ENCODE results near the gene EXD3.
A peak's percentile ranks its signal among the peaks of the same experiment; 100 is the strongest.

The EXD3 gene, protein sequence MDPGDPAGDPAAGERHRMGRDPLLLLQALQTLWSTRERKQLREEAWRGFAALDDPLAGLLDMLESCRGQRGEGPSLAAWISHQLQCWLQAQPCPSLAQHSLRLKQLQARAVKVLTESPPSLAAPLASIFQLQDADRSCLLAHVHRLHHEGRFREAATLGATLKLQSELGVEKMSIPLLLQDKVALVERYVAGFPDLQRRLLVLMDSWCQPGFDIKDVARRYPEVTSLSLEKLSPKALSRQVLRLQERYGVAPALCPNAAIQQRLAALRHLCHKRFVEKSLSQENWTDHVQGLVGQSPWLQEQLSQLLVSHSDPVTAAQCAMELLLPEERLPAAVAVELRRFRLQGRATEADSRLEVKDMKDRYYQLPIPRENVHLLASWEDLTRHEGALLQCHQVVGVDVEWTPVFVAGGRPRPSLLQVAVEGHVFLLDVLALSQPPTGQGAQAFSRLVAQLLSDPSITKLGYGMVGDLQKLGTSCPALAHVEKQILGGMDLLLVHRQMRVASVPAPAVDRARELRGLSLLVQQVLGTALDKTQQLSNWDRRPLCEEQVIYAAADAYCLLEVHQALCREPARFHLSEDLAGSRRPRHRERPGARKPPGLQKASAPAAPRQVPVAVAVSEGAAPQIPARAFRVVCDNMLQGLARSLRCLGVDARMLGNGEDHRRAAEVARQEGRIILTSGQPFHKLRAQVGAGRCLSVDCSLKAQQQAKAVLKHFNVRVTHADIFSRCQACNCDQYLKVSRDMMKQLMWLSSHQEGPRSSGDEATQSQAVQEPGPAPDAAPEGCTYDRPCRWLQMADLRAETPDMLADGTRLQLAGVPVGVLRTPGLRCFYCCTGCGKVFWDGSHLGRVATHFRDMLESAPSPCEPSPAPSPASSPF

DNA sequence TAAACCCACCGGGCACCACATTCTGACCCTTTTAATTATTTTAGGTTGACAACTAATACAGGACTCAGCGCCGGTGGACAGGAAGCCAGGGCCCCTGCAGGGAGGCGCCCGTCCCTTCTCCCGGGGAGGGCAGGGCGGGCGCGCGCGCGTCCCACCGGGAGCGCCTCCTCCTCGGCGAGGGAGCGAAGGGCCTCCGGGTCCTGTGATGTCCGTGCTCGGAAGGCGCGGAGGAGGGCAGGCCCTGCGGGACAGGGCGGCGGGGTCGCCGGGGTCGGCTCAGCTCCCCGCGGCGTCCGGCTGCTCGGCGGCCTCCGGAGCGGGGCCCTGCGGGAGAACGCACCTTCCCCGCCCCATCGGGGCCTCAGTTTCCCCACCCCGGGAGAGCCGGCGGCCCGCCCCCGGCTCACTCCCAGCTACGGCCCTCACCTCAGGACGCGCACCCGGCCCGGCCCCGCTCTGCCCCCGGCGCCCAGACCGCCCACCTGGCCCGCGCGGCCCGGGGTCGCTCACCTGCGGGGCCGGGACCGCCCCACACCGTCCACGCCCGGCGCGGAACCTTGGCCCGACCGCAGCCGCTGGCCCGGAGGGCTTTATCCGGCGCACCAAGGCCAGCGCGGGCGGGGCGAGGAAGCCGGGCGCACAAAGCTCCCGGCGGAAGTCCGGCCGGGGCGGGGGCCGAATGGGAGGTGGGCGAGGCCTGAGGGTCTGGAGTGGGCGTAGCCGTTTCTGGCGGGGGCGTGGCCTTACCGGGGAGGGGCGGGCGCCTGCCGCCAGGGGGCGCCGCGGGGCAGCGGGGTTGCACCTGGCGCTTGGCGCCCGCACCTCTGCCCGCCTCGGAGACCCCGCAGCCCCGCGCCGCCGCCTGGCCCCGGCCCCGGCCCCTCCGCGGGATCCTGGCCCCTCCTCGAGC lies at the start of gene EXD3, which contains the start of gene NOXA1:
TSS of gene EXD3 (minus strand) at position 559 of the 910 bp plus-strand sequence. CDS start 27,805 bp downstream, outside the sequence.
TSS of gene NOXA1 (plus strand) at position 790 of the 910 bp plus-strand sequence. CDS start 137 bp downstream, outside the sequence.
- Histone ChIP-seq H4K20me1 (ENCODE audit: insufficient read depth, low read length) (no peaks in the 10 kb centered on the region), H3K9me3 (replicated peaks; ENCODE audit: insufficient read depth, low read length) (no peaks in the 10 kb centered on the region), H3F3A (ENCODE audit: insufficient read depth, low read length) (peaks cover 5% of the 10 kb centered on the region; the same call in 1 of the 2 replicates), H3K4me2 (ENCODE audit: low read depth, low read length) (peak within 1 kb of the TSS; percentile 92), H3K36me3 (replicated peaks; ENCODE audit: insufficient read depth, low read length) (no peaks in the 10 kb centered on the region), H3K4me1 (ENCODE audit: low read length) (no peaks in the 10 kb centered on the region), H3K27ac (ENCODE audit: low read length) (peak within 1 kb of the TSS; percentile 25; the same call in 1 of the 2 replicates), H3K79me2 (ENCODE audit: low read length) (peaks cover 20% of the 10 kb centered on the region), H2AFZ (ENCODE audit: low read length) (peak within 1 kb of the TSS; percentile 73), H3K9me2 (replicated peaks; ENCODE audit: insufficient read depth, low read length) (no peaks in the 10 kb centered on the region), H3K27me3 (replicated peaks; ENCODE audit: insufficient read depth, low read length) (peaks cover 40% of the 10 kb centered on the region), H3K9ac (ENCODE audit: low read length) (peak within 1 kb of the TSS; percentile 65), H3K4me3 (ENCODE audit: low read length) (peak within 1 kb of the TSS; percentile 76)
- DNase-seq, result peak; percentile 95
- no peak for TF ChIP-seq EZH2phosphoT487 (IDR thresholded peaks at IDR 0.05; ENCODE audit: low read length)
- TF ChIP-seq, protein P1, sequence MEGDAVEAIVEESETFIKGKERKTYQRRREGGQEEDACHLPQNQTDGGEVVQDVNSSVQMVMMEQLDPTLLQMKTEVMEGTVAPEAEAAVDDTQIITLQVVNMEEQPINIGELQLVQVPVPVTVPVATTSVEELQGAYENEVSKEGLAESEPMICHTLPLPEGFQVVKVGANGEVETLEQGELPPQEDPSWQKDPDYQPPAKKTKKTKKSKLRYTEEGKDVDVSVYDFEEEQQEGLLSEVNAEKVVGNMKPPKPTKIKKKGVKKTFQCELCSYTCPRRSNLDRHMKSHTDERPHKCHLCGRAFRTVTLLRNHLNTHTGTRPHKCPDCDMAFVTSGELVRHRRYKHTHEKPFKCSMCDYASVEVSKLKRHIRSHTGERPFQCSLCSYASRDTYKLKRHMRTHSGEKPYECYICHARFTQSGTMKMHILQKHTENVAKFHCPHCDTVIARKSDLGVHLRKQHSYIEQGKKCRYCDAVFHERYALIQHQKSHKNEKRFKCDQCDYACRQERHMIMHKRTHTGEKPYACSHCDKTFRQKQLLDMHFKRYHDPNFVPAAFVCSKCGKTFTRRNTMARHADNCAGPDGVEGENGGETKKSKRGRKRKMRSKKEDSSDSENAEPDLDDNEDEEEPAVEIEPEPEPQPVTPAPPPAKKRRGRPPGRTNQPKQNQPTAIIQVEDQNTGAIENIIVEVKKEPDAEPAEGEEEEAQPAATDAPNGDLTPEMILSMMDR (IDR thresholded peaks at IDR 0.05; ENCODE audit: low read length), result peak; percentile 49

DNA sequence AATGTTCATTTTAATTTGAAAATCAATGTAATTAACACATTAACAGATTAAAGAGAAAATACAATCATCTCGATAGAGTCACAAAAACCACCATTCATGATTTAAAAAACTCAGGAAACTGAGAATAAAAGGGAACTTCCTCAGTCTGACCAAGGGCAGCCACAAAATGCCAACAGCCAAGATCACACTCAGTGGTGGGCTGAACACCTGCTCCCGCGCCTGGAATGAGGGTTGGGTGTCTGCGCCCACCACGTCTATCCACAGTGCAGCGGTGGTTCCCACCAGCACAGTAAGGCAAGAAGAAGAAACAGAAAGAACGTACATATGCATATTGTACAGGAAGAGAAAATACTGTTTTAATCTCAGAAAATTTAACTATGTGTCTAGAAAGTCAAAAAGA lies 47.8 kb upstream of the EXD3 start:
- H3K79me2 ChIP-seq (ENCODE audit: low read length), result no peaks in the 10 kb centered on the region
- TF ChIP-seq, protein P1 (IDR thresholded peaks at IDR 0.05; ENCODE audit: low read length), result no peak
- TF ChIP-seq EZH2 (optimal IDR thresholded peaks at IDR 0.05; ENCODE audit: low read depth, low read length), result no peak
- no peak for TF ChIP-seq EZH2phosphoT487 (IDR thresholded peaks at IDR 0.05; ENCODE audit: low read length)
- H3K4me2 ChIP-seq (ENCODE audit: low read depth, low read length), result peak overlapping the region; percentile 33
- H3K27me3 ChIP-seq (replicated peaks; ENCODE audit: insufficient read depth, low read length), result peaks cover 19% of the 10 kb centered on the region
- no peaks in the 10 kb centered on the region for H3K36me3 ChIP-seq (replicated peaks; ENCODE audit: insufficient read depth, low read length)
- DNase-seq, result no peak
- no peaks in the 10 kb centered on the region for H4K20me1 ChIP-seq (ENCODE audit: insufficient read depth, low read length)
- H3K4me3 ChIP-seq (ENCODE audit: low read length), result no peak overlapping the region
- H3K9ac ChIP-seq (ENCODE audit: low read length), result no peak overlapping the region
- no peak overlapping the region for H3K27ac ChIP-seq (ENCODE audit: low read length)
- peak overlapping the region; percentile 43; the same call in 1 of the 2 replicates for H2AFZ ChIP-seq (ENCODE audit: low read length)
- 0 out of 2 replicates have a peak, but pooled peaks cover 4% of the 10 kb centered on the region for H3F3A ChIP-seq (ENCODE audit: insufficient read depth, low read length)
- H3K9me2 ChIP-seq (replicated peaks; ENCODE audit: insufficient read depth, low read length), result no peaks in the 10 kb centered on the region
- no peaks in the 10 kb centered on the region for H3K9me3 ChIP-seq (replicated peaks; ENCODE audit: insufficient read depth, low read length)
- peaks cover 6% of the 10 kb centered on the region for H3K4me1 ChIP-seq (ENCODE audit: low read length)

DNA sequence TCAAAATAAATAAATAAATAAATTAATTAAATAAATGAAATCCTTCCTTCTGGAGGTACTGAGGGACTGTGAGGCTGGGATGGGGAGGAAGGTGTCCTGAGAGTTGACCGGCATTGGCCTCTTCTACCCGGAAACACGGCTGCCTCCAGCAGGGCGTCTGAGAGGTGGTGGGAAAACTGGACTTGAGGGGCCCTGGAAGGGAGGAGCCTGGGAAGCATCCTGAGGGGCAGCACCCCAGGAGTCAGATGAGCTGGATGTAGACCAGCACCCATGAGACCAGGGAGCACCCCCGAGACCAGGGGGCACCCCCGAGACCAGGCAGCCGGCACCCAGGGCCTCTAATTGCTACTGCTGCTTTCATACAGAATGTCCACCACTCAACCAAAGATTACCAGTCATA lies 44.9 kb upstream of the EXD3 start:
- H4K20me1 ChIP-seq (ENCODE audit: insufficient read depth, low read length), result no peaks in the 10 kb centered on the region
- TF ChIP-seq EZH2 (optimal IDR thresholded peaks at IDR 0.05; ENCODE audit: low read depth, low read length), result no peak
- no peak for TF ChIP-seq EZH2phosphoT487 (IDR thresholded peaks at IDR 0.05; ENCODE audit: low read length)
- TF ChIP-seq, protein P1 (IDR thresholded peaks at IDR 0.05; ENCODE audit: low read length), result no peak

More for the DNA sequence above, 44.9 kb upstream of the EXD3 start:
- Histone ChIP-seq H3K27me3 (replicated peaks; ENCODE audit: insufficient read depth, low read length) (peaks cover 17% of the 10 kb centered on the region; the same call in 1 of the 2 replicates), H3K4me1 (ENCODE audit: low read length) (peaks cover 6% of the 10 kb centered on the region), H3K9me2 (replicated peaks; ENCODE audit: insufficient read depth, low read length) (no peaks in the 10 kb centered on the region), H3K4me3 (ENCODE audit: low read length) (no peak overlapping the region), H3K4me2 (ENCODE audit: low read depth, low read length) (no peak overlapping the region), H3F3A (ENCODE audit: insufficient read depth, low read length) (0 out of 2 replicates have a peak, but pooled peaks cover 4% of the 10 kb centered on the region), H2AFZ (ENCODE audit: low read length) (no peak overlapping the region), H3K36me3 (replicated peaks; ENCODE audit: insufficient read depth, low read length) (no peaks in the 10 kb centered on the region), H3K9ac (ENCODE audit: low read length) (no peak overlapping the region), H3K79me2 (ENCODE audit: low read length) (no peaks in the 10 kb centered on the region), H3K27ac (ENCODE audit: low read length) (no peak overlapping the region), H3K9me3 (replicated peaks; ENCODE audit: insufficient read depth, low read length) (no peaks in the 10 kb centered on the region)
- no peak for DNase-seq
